ENCODE results near the gene ASB7. TPM values are rescaled to one million over a fixed set of nuclear protein-coding genes. Genes with fewer than 3 reads are reported as not detected.

Gene ASB7
- total RNA-seq, 1 donor from 2014 or later: 17.6 TPM

DNA sequence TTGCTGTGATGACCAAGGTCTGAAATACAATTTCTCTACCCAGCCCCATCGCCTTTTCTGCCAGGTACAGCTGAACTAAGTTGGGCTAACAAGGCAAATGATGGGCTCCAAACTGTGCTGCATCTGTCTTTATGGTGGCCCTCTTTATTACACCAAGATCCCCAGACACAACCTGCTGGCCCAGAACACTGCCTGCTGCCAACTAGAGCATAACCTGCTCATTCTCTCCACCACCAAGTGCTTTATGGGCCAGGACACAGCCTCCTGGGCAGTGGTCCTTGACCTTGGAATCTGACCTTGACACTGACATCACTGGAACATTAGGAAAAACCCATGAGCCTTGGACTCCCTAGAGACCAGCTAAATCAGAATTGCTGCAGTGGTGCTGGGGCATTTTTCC lies 3.7 kb upstream of the ASB7 start:
- DNase-seq: no peak

DNA sequence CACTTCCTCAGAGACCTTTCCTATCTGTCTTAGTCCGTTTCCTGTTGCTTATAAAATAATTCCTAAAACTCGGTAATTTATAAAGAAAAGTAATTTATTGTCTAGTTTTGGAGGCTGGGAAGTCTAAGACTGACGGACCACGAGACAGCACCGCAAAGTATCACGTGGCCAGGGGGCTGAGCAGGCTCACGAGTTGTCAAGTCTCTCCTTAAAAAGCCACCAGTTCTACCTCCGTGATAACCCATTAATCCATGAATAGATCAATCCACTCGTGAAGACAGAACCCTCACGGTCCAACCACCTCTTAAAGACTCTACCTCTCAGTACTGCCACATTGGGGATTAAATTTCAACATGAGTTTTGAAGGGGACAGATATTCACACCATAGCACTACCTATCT lies 1.2 kb upstream of the ASB7 start:
- DNase-seq: peak; percentile 15

DNA sequence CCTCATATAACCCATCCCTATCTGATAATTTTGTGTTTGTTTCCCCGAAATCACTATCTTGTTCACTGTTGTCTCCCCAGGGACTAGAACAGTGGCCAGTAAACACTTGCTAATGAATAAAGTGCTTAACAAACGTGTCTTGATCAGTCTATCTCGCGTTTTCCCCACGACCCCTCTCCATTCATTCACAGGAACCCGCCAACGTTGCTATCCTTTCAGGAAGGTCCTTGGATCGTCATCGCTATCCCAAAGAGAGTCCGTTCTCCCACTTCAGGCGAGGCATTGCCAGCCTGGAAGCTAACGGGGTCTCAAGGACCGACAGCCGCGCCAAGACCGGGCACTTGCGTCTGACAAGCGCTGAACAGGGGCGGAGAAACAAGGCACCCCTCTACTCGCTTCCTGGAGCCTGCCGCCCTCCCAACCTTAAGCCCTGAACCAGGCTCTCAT lies 749 bp upstream of the ASB7 start:
- DNase-seq: no peak

DNA sequence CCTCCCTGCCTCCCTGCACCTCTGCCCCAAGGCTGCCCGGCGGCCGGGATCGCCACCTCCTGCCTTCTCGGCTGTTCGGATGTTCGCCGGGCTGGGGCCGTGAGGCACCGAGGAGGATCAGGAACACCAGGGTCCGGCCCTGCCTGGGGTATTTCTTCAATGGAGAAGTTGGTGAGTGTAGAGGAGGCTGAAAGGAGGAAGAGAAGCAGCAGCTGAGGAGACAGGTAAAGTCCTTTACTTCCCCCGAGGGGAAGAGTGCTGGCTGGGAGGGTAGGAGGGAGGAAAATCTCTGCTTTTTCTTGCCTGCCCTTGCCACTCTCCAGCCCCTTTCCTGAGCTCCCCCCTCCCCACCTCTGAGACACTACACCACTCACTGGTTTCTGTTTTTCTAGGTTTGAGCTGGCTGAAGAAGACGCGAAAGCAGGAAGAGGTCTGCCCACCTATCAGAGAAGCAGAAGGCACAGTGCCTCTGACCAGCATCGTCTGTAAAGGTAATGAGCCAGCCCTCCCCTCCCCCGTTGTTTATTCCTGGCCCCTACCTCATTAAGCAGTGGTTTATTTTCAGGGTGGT lies 519 bp downstream of the ASB7 start:
- no peak for DNase-seq

DNA sequence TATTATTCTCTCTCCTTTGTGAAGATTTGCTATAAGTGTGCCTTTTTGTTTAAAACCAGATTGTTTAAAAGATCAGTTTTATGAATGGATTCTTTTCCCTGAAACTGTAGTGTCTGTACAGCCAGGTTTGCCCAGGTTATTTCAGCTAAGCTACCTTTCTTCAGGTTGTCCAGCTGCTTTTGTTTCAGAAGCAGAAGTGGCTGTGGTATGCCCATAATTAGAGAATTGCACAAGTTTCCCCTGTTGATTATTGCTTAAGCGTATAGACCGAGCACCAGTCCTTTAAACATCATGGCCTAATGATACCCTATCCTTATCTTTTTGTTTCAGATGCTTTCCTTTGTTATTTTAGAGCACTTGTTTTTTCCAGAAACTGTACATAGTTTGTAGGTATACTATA lies 10.2 kb downstream of the ASB7 start:
- DNase-seq: no peak

DNA sequence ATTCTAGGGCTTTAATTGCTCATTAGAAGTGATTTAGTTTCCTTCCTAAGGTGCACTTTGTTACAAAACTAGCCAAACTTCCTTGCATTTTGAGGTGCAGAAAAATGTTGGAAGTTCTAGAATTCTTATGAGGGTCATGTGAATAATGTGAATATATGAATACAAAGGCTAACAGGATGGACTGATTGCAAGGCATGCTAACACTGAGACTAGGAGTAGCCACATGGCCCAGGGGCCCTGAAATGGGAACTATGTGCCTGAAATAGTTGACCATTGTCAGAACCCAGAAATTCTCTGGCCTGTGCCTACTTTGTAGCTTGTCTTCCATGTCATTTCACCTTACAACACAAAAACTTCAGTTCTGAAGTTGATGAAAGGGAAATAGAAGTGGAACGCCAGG lies 10.8 kb downstream of the ASB7 start:
- no peak for DNase-seq

DNA sequence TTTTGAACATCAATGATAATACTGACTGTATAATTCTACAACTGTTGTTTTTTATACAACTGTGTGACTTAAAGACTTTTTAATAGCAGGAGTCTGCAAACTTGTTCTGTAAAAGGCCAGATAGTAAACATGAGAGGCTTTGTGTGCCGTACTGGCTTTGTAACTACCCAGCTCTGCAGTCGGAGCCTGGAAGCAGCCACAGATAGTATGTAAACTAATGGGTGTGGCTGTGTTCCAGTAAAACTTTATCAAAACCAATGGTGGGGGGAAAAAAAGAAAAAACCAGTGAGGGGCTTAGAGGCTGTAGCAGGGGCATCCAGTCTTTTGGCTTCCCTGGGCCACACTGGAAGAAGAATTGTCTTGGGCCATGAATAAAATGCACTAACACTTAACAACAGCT lies 11.9 kb downstream of the ASB7 start:
- DNase-seq: no peak

DNA sequence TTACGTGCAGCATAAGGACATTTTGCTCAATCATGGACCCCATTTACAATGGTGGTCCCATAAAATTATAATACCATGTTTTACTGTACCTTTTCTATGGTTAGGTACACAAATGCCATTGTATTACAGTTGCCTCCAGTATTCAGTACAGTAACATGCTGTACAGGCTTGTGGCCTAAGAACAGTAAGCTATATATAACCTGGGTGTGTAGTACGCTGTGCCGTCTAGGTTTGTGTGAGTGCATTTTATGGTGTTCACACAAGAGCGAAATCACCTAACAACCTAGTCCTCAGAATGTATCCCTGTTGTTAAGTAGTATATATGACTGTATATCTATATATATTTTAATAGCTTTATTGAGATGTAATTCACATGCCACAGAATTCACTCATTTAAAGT lies 12.5 kb downstream of the ASB7 start:
- DNase-seq: no peak

DNA sequence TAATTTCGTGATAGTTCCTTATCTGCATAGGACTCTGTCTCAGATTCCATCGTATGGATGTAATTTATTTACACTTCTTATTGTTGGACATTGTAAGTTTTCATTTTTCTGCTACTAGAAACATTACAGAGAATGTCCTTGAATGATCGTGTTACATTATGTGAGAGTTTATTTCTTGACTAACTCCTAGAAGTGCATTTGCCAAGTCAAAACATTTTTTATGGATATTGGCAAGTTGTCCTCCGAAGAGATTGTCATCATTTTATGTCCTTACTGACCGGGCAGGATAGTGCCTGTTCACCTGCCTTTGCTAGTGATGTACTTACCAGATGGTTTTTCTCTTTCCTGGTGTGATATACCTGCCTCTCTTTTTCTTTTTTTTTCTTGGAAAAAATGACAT lies 13.4 kb downstream of the ASB7 start:
- no peak for DNase-seq

DNA sequence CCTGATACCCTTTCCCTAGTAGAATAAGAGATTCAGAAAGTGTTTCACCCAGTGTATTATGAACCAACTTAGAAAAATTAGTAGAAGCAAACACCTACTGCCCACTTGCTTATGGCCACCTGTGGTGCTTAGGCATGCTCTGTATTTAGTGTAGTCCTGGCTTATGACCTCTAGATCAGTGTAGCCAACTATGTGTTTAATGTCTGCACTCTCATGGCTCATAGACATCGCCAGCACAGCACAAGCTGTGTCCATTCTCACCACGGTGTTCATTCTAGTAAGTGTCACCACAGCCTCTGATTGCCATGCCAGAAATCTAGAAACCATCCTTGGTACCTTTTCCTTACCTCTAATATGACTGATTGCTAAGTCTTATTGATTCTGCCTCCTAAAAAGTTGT lies 14.3 kb downstream of the ASB7 start:
- no peak for DNase-seq

DNA sequence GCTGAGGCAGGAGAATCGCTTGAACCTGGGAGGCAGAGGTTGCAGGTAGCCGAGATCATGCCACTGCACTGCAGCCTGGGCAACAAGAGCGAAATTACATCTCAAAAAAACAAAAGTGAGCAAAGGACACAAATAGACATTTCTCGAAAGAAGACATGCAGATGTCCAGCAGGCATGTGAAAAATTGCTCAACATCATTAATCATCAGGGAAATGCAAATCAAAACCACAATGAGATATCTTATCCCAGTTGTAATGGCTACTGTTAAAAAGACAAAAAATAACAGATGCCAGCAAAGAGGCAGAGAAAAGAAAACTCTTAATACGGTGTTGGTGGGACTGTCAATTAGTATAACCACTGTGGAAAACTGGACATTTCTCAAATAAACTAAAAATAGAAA lies 20.9 kb downstream of the ASB7 start:
- DNase-seq: no peak

DNA sequence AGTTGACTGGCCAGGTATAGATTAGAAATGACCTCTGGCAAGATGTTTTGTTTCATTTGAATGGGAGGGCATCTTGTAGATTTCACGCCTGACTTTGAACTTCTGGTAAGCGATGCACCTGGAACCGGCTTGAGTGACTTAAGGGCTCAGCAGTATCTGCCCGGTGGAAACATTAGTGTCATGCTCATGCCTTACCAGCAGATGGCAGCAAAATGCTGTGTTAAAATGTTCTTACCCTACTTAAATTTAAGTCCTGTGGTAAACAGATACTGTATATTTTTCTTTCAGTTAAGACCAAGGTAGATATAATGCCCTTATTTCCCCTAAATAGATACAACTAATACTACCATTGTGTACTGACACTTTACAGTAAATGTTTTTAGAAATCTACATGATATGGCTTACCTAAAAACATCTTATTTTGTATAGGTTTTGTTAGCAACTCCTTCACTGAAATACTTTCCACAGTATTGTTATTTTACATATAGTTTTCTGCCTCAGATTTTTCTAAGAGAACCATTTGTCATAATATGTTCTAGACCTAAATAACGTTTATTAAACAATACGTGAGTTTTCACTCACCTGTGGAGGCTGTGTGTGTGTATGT lies 25.5 kb downstream of the ASB7 start:
- DNase-seq: peak; percentile 90

DNA sequence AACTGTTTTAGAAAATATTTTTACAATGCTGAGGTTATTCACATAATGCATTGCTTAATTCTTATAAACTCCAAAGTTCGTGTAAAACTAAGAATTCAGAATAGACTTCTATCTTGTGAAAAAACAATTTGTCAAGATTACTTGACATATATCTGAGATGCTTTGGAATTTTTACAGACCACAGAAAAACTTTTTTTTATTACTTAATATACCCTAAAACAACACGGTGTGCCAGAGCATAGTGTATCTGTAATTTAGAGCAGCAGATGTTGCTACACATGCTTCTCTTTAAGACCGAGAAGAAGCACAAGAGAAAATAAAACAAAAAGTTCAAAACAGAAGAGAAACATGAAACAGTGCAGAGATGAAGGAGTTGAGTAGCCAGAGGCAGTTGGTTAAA lies 26.4 kb downstream of the ASB7 start:
- no peak for DNase-seq

DNA sequence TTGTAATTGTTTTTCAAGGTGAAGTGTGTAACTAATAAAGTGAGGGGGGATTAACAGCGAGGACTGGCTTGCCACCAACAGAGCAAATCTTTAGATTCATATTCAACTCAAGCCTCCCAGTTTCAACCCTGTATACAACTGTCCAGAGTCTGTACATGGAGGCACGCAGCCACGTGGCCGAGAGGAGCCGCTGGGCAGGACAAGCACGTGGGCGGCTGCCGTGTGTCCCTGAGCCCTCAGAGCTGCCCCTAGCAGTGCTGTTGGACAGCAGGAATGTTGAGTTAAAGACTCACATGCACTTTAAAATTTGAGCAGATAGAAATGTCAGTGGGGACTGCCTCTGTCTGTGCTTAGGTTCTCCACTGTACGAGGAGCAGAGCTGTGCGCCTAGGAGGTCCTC lies 29.4 kb downstream of the ASB7 start:
- DNase-seq: no peak

DNA sequence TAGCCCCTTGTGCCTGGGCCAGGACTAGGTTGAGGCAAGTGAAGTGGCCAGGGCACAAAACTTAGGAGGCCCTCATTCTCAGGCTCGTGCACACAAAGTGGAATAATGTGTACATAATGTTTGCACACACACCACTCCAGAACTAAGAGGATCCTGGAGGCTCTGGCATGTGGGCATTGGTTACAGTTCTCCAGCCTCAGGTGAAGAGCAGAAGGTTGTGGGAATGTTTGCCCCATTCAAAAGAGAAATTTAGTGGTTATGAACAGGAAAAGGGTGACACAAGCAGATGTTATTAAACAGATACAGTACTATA lies 31.3 kb downstream of the ASB7 start:
- DNase-seq: no peak

DNA sequence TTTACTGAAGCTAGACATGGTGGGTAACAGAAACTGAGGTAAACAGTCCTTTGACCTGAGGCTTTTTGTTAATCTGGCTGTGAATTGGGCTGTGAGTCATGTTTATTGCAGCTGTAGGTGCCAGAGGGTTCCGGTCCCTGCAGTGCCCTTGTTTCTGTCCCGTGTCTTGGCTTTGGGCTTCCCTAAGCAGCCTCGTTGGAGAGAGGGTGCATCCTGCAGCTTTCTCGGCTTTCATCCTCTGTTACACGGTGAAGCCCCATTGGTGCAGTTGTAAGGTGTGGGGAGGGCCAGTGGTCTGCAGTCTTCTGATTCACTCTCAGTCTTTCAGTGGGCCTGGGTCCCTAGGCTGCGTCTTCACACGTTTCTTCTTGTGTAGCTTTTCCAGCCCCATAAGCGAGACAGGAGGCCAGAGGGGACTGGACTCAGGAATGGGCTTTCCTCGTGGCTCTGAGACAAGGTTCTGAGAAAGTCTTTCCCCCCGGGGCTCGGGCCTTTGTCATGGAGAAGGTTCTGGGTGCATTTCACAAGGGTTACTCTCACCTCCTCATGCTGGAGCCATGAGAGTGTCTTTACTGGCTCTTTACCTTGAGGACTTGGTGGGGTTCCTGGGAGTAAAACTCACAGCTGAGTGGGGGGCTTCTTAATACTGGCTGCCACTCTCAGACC lies 33.1 kb downstream of the ASB7 start:
- DNase-seq: no peak

DNA sequence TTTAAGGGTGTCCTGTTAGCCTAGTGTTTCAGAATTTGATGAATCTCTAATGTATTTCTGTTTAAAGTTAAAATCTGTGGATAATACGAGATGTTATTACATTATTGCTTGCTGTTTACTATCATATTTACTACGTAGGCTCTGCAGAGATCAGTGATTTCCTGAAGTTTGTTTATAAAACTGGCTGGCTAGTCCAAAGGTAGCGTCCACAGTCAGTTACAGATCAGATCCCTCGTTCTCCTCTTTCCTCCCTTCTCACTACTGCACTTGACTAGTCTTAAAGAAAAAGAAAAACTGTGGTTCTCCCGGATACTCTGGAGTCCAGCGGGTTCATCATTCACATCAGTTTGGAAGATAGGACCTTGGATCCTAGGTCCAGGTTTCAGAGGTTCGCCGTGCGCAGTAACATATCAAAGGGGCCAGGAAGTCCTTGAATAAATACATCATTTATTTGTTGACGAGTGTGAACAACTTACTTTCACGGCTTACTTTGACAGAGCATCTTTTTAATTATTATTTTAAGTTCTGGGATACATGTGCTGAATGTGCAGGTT lies 35.9 kb downstream of the ASB7 start:
- DNase-seq: no peak

DNA sequence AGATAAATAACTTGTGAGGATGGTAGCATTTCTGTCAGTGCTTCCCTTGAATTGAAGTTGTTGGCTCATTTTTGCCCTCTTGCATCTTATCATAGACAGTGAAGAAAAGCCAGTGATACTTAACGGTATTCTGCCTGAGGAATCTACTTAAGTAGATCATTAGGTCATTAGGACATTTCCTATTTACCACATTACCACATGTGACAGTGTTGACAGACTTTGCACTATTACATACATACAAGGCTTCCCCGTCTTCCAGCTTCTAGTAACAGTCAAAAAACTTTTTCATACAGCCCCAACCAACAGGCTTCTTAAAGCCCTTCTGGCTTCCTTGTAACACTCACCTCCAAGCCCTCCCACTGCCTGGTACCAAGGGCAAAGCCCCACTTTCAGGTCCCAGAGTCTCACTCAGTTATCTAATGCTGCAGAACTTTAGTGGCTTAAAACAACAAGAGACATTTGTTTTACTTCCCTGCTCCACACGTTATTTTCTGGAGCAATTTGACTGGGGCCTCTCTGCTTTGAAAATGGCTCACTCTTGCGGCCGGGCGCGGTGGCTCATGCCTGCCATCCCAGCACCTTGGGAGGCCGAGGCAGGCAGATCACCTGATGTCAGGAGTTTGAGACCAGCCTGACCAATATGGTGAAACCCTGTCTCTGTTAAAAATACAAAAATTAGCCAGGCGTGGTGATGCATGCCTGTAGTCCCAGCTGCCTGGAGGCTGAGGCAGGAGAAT lies 40.0 kb downstream of the ASB7 start:
- no peak for DNase-seq

DNA sequence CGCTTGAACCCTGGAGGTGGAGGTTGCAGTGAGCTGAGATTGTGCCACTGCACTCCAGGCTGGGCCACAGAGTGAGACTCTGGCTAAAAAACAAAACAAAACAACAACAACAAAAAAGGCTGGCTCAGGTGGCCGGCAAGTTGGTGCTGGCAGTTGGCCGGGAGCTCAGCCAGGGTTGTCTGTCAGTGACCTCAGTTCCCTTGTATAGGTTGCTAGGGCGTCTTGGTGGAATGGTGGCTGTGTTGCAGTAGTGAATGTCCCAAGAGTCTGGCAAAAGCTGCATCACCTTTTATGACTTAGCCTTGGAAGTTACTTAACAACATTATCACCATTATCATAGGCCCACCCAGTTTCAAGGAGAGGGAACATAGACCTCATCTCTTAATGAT lies 40.6 kb downstream of the ASB7 start:
- no peak for DNase-seq

DNA sequence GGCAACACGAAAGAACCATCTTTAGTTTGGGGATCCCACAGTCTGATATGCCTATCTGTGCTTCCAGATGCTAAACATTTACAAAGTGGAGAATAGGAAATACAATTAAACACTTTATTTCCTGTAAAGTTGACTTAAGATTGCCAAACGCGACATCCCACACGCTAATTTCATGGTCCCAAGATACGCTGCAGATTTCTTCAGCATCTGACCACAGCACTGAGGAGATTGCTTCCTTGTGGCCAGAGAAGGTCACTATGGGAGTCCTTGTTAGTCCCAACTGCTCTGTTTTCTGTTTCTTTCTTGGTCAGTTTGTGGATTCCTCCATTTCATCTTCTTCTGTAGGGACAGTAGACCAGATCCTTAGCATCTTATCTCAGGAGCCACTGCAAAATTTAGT lies 43.3 kb downstream of the ASB7 start:
- DNase-seq: no peak

DNA sequence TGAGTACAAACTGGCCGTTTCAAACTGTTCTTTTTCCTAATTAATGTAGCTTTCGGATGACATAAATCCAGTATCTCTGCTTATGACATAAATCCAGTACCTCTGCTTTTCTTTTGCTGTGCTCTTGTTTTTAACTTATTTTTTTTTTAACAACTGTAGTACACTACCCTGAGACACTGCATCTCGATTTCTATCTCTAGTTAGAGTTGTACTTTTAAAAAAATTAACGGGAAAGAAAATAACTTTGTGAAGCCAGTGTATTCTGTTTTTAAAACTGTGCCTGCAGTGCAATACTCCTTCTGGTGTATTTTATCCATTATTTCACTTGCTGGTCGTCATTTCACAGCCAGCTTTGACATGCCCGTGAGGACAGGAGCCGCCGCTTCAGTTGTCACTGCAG lies 46.6 kb downstream of the ASB7 start:
- no peak for DNase-seq

DNA sequence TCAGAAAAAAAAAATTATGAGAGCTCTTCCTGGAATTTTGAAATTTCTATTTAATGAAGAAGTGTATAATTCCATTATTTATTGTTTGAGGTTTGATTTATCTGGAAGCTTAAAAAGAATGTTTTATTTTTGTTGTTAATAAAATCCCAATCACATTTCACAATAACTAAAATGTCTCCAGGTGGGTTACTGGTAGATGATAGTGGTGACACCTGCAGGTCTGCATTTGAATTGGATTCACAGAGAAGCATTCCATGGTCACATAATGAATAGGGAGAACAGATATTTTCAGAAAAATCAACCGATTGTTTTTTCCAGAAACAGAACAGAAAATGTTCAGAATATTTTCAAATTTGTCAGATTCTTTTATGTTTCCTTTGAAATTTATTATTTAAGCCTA lies 48.3 kb downstream of the ASB7 start:
- DNase-seq: no peak

DNA sequence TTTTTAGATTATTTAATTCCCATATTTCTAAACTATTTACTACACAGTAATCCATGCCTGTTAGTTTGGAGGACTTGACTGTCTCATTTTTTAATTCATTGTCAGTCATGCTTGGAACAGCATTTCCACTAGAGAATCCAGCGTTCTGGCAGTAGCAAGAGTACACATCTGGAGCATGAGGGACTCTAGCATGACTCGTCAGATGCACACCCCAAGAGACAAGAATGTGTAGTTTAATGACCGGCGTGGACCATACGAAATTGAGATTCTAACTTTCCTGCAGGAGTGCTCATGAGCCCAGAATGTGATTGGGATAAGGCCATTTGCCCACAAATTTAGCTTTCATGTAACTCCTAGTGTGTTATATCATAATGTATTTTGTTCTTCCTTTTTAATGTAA lies 48.9 kb downstream of the ASB7 start:
- peak; percentile 59 for DNase-seq
